Left kidney (tissue), 2 donors: ENCODE results near the gene ATRNL1. TPM values are rescaled to one million over a fixed set of nuclear protein-coding genes. Genes with fewer than 3 reads are reported as not detected.

Experiments
- DNase-seq: peaks from one replicate; pipeline ENCODE4 v3.0.0-alpha.2; 2013
- polyA plus RNA-seq: library from polyadenylated mRNA; unstranded; fragments of 120-200 nt; gene quantifications from one replicate; pipeline ENCODE4 v1.2.1, GENCODE V29; 2013; ENCODE audit not compliant: insufficient read length

Gene ATRNL1
- polyA plus RNA-seq, 1 donor: 27.8 TPM

DNA sequence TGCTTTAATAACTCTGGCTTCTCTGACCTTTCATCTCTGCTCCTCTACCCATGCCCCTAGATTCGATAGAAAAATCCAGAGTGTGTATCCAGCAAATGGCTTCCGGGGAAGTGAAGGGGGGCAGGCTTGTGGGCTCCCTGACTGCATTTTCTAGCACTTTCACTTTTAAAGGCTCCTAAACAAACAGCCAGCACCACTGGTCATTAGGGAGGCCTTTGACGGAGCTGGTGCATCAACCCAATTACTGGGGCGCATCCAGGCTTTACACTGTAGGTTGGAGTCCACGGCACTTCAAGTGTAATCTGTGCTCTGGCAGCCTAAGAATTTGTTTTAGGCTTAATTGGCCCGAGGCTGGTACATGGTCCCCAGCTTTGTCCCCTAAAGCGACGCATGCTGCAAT lies 887.9 kb downstream of the ATRNL1 start:
- DNase-seq: peak; percentile 40

DNA sequence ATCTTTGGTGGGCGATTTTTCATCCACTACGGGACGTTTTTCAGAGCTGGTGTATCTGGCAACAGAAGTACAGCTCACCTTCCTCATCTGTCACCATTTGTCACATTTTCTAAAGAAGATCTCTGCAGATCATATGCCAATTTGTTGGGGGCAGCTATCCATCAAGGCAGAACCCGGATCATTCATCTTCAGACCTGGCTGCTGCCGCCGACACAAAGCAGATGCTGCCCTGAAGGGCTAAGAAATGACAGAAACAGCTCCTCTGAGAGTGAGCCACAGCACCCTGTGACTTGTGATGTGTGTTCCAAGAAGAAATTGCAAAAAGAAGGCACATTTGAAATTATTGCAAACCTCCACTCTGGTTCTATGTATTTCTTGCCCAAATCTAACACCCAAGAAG lies 888.9 kb downstream of the ATRNL1 start:
- no peak for DNase-seq

GRCh38 chr10:115982526-115982925 lies 889.4 kb downstream of the ATRNL1 start:
- no peak for DNase-seq

DNA sequence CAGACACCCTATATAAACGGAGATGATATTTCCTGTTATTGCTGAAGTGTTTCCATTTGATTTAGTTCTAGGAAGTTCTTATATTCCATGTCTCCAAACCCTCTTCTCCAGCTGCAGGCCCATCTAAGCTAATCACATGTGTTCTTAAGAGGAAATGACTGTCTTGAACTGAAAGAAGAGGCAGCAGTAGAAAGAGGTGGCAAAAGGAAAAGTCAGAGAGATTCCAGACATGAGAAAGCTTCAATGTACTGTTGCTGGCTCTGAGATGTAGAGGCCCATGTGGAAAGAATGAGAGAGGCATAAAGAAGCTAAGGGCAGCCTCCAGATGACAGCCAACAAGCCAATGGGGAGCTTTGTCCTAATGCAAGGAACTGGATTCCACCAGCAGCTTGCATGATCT lies 892.6 kb downstream of the ATRNL1 start:
- DNase-seq: no peak

DNA sequence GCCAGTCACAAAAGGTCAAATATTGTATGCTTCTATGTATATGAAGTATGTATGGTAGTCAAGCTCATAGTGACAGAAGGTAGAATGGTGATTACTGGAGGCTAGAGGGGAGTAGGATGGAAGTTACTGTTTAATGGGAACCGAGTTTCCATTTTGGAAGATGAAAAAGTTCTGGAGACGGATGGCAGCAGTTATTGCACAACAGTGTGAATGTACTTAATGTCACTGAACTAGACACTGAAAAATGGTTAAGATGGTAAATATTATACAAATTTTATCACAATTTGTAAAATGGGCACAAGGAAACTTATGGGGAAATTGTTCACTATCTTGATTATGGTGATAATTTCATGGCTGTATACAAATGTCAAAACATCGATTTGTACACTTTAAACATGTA lies 895.2 kb downstream of the ATRNL1 start:
- DNase-seq: no peak

GRCh38 chr10:115989621-115990020 lies 896.5 kb downstream of the ATRNL1 start:
- no peak for DNase-seq

DNA sequence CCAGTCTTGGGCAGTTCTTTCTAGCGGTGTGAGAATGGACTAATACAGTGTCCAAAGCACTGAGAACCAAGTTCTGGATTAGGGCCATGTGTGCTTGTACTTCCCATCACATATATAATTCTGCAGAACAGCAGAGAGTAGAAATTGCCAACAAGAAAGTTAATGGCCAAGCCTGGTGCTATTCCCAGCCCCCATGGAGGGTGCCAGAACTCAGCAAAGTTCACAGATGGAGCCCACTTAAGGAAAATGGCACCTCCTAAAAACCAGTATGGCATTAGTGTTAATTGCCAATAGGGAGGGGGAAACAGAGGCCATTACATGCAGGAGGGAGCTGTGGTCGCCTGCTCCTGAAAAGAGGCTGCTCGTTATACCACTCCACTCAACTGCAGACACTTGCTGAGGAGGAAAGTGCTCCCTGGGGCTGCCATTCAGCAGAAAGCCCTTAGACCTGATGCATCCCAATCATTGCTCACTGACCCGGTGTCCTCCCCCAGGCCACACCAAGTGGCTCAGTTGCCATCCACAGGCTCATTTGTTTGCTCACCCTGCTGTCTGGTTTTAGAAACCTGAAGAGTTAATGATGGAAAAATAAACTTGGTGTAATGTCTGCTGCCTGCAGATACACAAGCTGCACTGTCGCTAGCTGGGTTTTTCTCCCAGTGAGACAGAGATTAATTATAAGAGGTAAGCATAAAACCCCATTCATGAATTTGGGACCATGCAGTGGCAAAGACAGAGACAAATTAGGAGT lies 899.2 kb downstream of the ATRNL1 start:
- no peak for DNase-seq

DNA sequence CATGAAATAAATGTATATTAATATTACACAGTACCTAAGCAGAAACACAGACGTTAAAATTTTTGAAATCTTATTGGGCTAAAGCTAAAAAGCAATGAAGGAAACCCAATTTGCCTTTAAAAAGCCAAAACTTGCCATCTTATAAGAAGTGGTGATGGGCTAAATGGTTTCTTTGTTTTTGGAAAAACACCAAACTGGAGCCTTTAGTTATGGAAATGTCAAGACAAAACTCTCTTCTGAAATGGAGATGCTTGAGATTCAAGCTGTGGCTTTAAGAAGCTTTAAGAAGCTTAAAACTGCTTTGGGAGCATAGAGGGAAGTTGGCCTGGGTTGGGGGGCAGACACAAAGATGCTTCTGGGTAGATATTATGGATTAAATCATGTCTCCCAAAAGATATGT lies 902.9 kb downstream of the ATRNL1 start:
- DNase-seq: no peak

DNA sequence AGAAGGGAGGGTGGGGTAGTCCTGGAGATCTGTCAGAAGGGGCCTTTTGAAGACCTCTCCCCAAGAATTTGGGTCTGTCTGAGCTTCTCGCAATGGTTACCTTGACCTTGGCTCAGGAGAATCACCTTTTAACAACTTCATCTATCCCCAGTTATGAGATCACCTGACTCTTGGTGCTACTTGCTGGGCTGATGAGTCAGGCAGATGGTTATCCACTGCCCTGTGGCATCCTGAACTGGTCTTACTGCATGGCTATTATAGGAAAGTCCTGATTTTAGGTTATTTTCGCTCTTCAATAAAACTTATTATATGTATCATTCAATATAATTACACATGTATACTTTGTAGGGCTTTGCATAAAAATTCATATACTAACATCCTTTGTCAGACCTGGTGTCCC lies 905.1 kb downstream of the ATRNL1 start:
- DNase-seq: no peak

Other genes starting within 250 kb of the ATRNL1 start
- gene TRUB1, start 155.2 kb upstream of the ATRNL1 start, polyA plus RNA-seq: 37.4 TPM